Measurements from ENCODE around the gene CDK11A.
"Not testable (repeated sequence)": the region's sequence is repeated elsewhere in the genome, so short reads cannot be mapped to it uniquely, and the experiment has no call there.

Gene CDK11A

GRCh38 chr1:1703796-1704195 is 20.4 kb downstream of the CDK11A start:
- no peak for TF ChIP-seq CTCF (IDR thresholded peaks at IDR 0.05)
- H3K27ac ChIP-seq = no peak overlapping the region
- H3K4me3 ChIP-seq = no peak overlapping the region
- DNase-seq (ENCODE audit: low spot score) = peak; percentile 60

GRCh38 chr1:1702506-1702905 is 21.7 kb downstream of the CDK11A start:
- not testable (repeated sequence) for H3K4me3 ChIP-seq; DNase-seq (ENCODE audit: low spot score); H3K27ac ChIP-seq

- H3K4me3 ChIP-seq; DNase-seq (ENCODE audit: low spot score); H3K27ac ChIP-seq: not testable (repeated sequence)
Observed at GRCh38 chr1:1700557-1700956, 23.6 kb downstream of the CDK11A start.

GRCh38 chr1:1700067-1700466 is 24.1 kb downstream of the CDK11A start:
- not testable (repeated sequence) for H3K4me3 ChIP-seq; H3K27ac ChIP-seq; DNase-seq (ENCODE audit: low spot score)

GRCh38 chr1:1699061-1699460 is 25.1 kb downstream of the CDK11A start:
- H3K4me3 ChIP-seq; DNase-seq (ENCODE audit: low spot score); H3K27ac ChIP-seq: not testable (repeated sequence)

- not testable (repeated sequence) for H3K27ac ChIP-seq; H3K4me3 ChIP-seq; DNase-seq (ENCODE audit: low spot score)
Observed at GRCh38 chr1:1697358-1698183, 26.6 kb downstream of the CDK11A start.

GRCh38 chr1:1696431-1697357 is 27.5 kb downstream of the CDK11A start:
- H3K27ac ChIP-seq; DNase-seq (ENCODE audit: low spot score); H3K4me3 ChIP-seq: not testable (repeated sequence)

GRCh38 chr1:1692714-1693647 is 31.2 kb downstream of the CDK11A start, which contains the start of gene SLC35E2B:
SLC35E2B (minus strand) TSS chr1:1692795; CDS start chr1:1676699, 16,096 bp downstream.
- peak; percentile 89 for DNase-seq (ENCODE audit: low spot score)
- H3K27ac ChIP-seq = peak within 1 kb of the TSS; percentile 82 to 86
- H3K4me3 ChIP-seq = peak within 1 kb of the TSS; percentile 72

- H3K27ac ChIP-seq = peak overlapping the region; percentile 82 to 86
- not testable (repeated sequence) for DNase-seq (ENCODE audit: low spot score)
- H3K4me3 ChIP-seq = peak overlapping the region; percentile 72
Observed at GRCh38 chr1:1692324-1692713, 31.8 kb downstream of the CDK11A start.

GRCh38 chr1:1691443-1691842 is 32.7 kb downstream of the CDK11A start:
- H3K27ac ChIP-seq; DNase-seq (ENCODE audit: low spot score): not testable (repeated sequence)
- H3K4me3 ChIP-seq = peak overlapping the region; percentile 54

GRCh38 chr1:1689526-1689925 is 34.6 kb downstream of the CDK11A start:
- not testable (repeated sequence) for H3K27ac ChIP-seq; DNase-seq (ENCODE audit: low spot score); H3K4me3 ChIP-seq

- Histone ChIP-seq H3K4me3 (no peak overlapping the region), H3K27ac (no peak overlapping the region)
- TF ChIP-seq CTCF (IDR thresholded peaks at IDR 0.05) = no peak
- DNase-seq (ENCODE audit: low spot score) = no peak
Observed at GRCh38 chr1:1687846-1688245, 36.3 kb downstream of the CDK11A start.

All from coronary artery (tissue), 2 donors.